ENCODE results near the gene FZD8. TPM values are rescaled to one million over a fixed set of nuclear protein-coding genes. Genes with fewer than 3 reads are reported as not detected.

The FZD8 gene
- total RNA-seq, 1 experiment from 2014 or later = 1.8 TPM

GRCh38 chr10:35684586-35684985, 42.5 kb upstream of the FZD8 start:
- no peak for ATAC-seq

GRCh38 chr10:35675846-35676245, 33.8 kb upstream of the FZD8 start:
- no peaks in the 10 kb centered on the region for H3K9me3 ChIP-seq (ENCODE audit: control insufficient read depth, insufficient read depth, low read depth, low read length)
- no peaks in the 10 kb centered on the region; the same call in 1 of the 2 replicates for H3K36me3 ChIP-seq (ENCODE audit: control insufficient read depth, insufficient read depth, low read length)
- DNase-seq (ENCODE audit: low read depth, low spot score) = no peak
- no TSS peak for BruUV-seq (replicated peaks)
- CTCF ChIA-PET = no interaction called here
- ATAC-seq = no peak
- H3K4me3 ChIP-seq (ENCODE audit: low read depth in 2 of 2, low read length in 2 of 2) = no peak overlapping the region
- TF ChIP-seq POLR2AphosphoS5 (IDR thresholded peaks at IDR 0.05; ENCODE audit: low read depth, low read length) (no peak), SIN3A (IDR thresholded peaks at IDR 0.05; ENCODE audit: borderline replicate concordance, insufficient read depth, low read depth, low read length) (no peak), REST (IDR thresholded peaks at IDR 0.05; ENCODE audit: insufficient read depth in 1 of 2, low read depth in 2 of 2, low read length in 1 of 2) (no peak), CTCF (IDR thresholded peaks at IDR 0.05) (no peak), TCF7L2 (IDR thresholded peaks at IDR 0.05; ENCODE audit: low read depth, low read length) (no peak)
- POLR2A ChIA-PET = no interaction called here
- H3K27me3 ChIP-seq (ENCODE audit: control insufficient read depth, insufficient read depth, low read length) = no peaks in the 10 kb centered on the region
- H3K27ac ChIP-seq (ENCODE audit: low read length) = no peak overlapping the region
- no peaks in the 10 kb centered on the region for H3K4me1 ChIP-seq (ENCODE audit: control insufficient read depth, insufficient read depth, low read length)
- in situ Hi-C loops (cut with HindIII; ENCODE audit: low pct_unique_long_range_greater_than_20kb, low sequenced_read_pairs) (no loop called here), intact Hi-C loops (cut with micrococcal nuclease; ENCODE audit: unreplicated experiment) (no loop called here)

More at GRCh38 chr10:35684586-35684985, 42.5 kb upstream of the FZD8 start:
- intact Hi-C loops (cut with micrococcal nuclease; ENCODE audit: unreplicated experiment) (no loop called here), in situ Hi-C loops (cut with HindIII; ENCODE audit: low pct_unique_long_range_greater_than_20kb, low sequenced_read_pairs) (no loop called here)
- Histone ChIP-seq H3K27me3 (ENCODE audit: control insufficient read depth, insufficient read depth, low read length) (no peaks in the 10 kb centered on the region), H3K4me1 (ENCODE audit: control insufficient read depth, insufficient read depth, low read length) (no peaks in the 10 kb centered on the region), H3K36me3 (ENCODE audit: control insufficient read depth, insufficient read depth, low read length) (no peaks in the 10 kb centered on the region; the same call in 1 of the 2 replicates), H3K4me3 (ENCODE audit: low read depth in 2 of 2, low read length in 2 of 2) (no peak overlapping the region), H3K27ac (ENCODE audit: low read length) (no peak overlapping the region), H3K9me3 (ENCODE audit: control insufficient read depth, insufficient read depth, low read depth, low read length) (no peaks in the 10 kb centered on the region)
- BruUV-seq (replicated peaks) = no TSS peak
- TF ChIP-seq SIN3A (IDR thresholded peaks at IDR 0.05; ENCODE audit: borderline replicate concordance, insufficient read depth, low read depth, low read length) (no peak), POLR2AphosphoS5 (IDR thresholded peaks at IDR 0.05; ENCODE audit: low read depth, low read length) (no peak), TCF7L2 (IDR thresholded peaks at IDR 0.05; ENCODE audit: low read depth, low read length) (no peak), REST (IDR thresholded peaks at IDR 0.05; ENCODE audit: insufficient read depth in 1 of 2, low read depth in 2 of 2, low read length in 1 of 2) (no peak), CTCF (IDR thresholded peaks at IDR 0.05) (no peak)
- ChIA-PET CTCF (no interaction called here), POLR2A (interaction anchor here (0.6 kb wide), 1 partner anchor 68 kb away, joined by 3 read pairs; no protein-coding TSS in a partner anchor)
- DNase-seq (ENCODE audit: low read depth, low spot score) = no peak
